Astrocyte of the hippocampus (primary cell): ENCODE results near the gene PAX7.
A peak's percentile ranks its signal among the peaks of the same experiment; 100 is the strongest.
"Not testable (repeated sequence)": the region's sequence is repeated elsewhere in the genome, so short reads cannot be mapped to it uniquely, and the experiment has no call there.

Source experiments
- DNase-seq: peaks from one replicate; pipeline ENCODE4 v3.0.0; 2011; ENCODE audit warnings: low read depth, low spot score

The PAX7 gene

DNA sequence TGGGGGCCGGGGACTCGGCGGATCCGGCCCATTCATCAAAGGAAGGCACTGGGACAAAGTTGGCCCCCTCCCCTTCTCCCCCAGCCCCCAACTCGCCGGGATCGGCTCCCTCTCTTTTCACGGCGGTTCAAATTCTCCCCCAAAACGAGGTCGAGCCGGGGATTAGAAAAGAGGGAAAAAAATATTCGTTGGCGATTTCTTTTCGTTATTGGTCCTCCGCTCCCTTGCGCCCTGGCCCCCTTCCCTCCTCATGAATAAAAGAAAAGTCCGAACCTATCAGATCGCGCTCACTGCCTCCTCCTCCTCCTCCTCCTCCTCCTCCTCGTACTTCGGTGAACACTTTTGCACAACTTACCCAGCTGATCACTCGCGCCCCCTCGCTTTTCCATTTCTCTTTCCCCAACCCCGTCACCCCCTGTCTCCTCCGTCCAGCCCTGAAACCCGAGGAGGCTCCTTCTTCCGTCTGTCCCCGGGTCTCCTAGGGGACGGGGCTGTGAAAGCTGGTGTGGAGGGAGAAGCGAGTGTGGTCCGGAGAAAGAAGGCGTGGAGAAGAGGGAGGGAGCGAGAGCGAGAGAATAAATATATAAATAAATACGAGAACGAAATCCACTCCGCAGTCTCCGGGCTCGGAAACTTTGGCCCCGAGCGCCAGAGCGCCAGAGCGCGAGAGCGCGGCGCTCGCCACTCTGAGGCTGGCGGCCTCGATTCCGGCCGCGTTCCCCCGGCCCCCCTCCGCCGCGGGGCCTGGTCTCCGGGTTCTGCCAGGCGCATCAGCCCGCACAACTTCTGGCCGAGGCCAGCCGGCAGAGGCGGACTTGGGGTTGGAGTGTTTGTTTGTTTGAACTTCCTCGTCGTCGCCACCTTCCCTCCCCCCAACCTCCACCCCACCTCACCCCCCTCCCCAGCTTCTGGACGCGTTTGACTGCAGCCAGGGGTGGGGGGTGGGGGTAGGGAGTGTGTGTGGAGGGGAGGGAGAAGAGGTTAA is at the start of gene PAX7:
PAX7 (plus strand) TSS at position 336 of the 985 bp plus-strand sequence. CDS start 758 bp downstream, outside the sequence.
- no peak for DNase-seq

GRCh38 chr1:18581420-18581880 is 49.2 kb upstream of the PAX7 start:
- peak; percentile 48 for DNase-seq

- DNase-seq = no peak
Observed at GRCh38 chr1:18582890-18583289, 47.8 kb upstream of the PAX7 start.

GRCh38 chr1:18583326-18583941 is 47.2 kb upstream of the PAX7 start:
- DNase-seq = no peak

- not testable (repeated sequence) for DNase-seq
Observed at GRCh38 chr1:18586016-18586415, 44.6 kb upstream of the PAX7 start.

DNA sequence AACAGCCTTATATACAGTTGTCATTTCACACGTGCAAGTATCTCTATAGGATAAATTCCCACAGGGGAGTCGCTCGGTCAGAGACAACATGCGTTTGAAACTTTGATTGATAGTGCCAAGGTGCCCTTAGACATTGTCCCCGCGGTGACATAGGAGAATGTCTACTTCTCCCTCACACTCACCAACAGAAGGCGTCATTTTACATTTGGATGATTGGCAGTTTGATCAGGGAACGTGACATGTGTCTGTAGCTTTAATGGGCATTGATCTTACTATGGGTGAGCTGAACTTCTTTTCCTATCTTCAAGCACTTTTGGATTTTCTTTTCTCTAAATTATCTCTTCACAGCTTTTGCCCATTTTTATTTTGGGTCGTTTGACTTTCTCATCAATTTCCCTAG is 42.6 kb upstream of the PAX7 start:
- DNase-seq = no peak

- no peak for DNase-seq
Observed at GRCh38 chr1:18592368-18592767, 38.3 kb upstream of the PAX7 start.

DNA sequence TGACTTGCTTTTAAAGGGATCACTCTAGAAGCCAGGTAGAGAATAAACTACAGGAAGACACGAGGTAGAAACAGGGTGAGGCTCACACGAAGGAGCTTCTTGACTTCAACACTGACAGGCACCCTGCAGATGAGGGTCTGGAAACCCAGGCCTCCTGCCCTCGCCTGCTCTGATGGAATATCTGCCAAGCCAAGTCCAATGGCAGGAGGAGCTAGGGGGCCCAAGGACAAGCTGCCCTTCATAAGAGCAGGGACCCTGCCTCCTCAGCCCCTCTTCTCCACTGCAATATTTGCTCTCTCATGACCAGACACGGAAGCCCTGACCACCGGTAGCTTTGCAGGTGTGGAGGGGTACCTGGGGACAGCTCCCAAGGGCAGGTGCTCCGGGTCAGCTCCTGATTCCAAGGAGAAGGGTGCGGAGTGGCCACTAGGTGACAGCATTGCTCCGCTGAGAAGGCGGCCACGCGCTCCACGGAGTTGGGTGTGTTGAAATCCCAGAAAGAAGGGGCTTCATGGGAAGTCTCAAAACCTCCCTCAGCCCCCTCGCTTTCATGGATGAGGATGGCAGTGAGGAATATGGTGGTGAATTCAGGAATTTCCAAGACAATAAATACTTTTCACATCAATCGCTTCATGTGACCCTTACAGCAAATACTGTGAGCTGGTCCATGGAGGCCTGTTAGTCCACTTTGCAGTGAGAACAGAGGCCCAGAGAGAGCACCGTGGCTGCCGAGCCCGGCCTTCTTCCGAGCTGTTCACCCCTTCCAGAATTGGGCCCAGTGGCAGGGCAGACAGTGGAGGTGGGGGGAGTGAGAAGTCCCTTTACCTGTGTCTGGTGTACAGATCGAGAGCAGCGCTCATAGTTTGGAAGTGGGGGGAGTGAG is 33.2 kb upstream of the PAX7 start:
- peak; percentile 73 for DNase-seq

- DNase-seq = no peak
Observed at GRCh38 chr1:18599086-18599485, 31.6 kb upstream of the PAX7 start.

GRCh38 chr1:18599704-18600103 is 30.9 kb upstream of the PAX7 start:
- DNase-seq = no peak

- DNase-seq = no peak
Observed at GRCh38 chr1:18602533-18603211, 28.0 kb upstream of the PAX7 start.

- no peak for DNase-seq
Observed at GRCh38 chr1:18603212-18603852, 27.3 kb upstream of the PAX7 start.

GRCh38 chr1:18606443-18607288 is 24.0 kb upstream of the PAX7 start:
- no peak for DNase-seq

DNA sequence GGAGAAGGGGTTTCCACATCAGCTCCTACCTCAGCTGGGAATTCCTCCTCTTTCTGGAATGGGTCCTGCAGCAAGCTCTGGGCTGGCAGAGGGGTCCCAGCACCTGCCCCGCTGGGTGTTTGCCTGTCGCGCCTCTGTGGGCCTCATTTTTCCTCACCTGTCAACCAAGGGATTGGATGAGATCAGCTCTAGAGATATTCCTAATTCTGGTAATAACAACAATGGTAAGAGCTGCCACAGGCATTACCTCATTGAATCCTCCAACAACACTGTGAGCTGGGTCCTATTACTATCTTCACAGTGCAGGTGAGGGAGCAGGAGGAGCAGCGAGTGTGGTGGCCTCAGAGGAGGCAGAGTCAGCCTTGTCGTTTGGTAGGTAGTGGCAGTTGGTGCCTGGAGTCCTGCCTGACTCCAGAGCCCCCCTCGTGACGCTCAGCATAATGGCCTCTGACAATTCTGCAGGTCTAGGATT is 23.3 kb upstream of the PAX7 start:
- no peak for DNase-seq

DNA sequence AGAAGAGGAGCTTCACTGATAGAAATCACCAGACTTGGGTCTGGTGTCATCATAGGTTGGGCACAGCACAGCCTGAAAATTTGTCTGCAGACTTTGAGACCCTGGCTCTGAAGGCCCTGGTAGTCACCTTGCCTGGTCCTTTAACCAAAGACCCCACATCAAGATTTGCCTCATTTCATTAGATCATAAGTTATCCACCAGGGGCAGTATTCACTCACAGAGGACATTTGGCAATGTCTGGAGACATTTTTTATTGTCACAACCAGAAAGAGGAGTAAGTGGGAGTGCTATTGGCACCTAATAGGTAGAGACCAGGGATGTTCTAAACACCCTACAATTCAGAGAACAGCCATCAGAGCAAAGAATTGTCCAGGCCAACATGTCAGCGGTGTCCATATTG is 22.1 kb upstream of the PAX7 start:
- no peak for DNase-seq

- no peak for DNase-seq
Observed at GRCh38 chr1:18611311-18611710, 19.3 kb upstream of the PAX7 start.

GRCh38 chr1:18612073-18612472 is 18.6 kb upstream of the PAX7 start:
- DNase-seq = no peak

DNA sequence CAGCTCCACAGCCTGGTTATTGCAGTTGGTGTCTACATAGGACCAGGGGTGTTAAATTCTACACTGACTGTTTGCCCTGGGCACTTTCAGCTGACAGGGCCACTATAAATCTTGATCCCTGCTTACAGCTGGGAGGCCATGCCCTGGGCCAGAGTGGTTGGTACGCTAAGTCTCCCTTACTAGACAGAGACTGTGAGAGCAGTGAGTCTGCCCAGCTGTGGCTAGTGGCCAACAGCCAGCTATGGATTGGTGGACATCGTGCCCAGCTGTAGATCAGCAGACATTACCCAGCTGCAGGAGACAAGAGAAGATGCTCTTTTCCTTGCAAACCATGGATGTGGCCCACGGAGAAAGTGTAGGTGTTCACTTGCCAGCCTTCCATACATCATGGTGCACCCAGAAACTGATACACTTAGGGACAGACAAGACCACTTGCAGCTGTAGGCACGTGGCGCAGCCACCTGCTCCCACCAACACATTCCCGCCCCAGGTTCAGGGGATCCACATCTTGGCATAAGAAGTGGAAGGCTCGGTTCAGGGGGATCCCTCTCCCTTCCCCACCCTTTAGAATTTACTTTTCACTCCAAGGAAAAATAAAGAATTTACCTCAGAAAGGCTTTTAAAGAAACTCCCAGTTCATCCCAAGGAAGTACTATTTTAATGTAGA is 16.4 kb upstream of the PAX7 start:
- DNase-seq = no peak
